Stimulated activated CD4-positive, alpha-beta T cell treated with anti-CD3 and anti-CD28 coated beads, Interleukin-15, amount 100 ng/mL, for 1 hour (primary cell): ENCODE results near the gene GSTT4.
"Not testable (repeated sequence)": the region's sequence is repeated elsewhere in the genome, so short reads cannot be mapped to it uniquely, and the experiment has no call there.

Source experiments
- DNase-seq, 2 donors: peaks; one replicate each; pipeline ENCODE4 v3.0.0-alpha.2; 2020; ENCODE audit warnings: low read depth in 1 of 2, low spot score in 1 of 2

GSTT4 gene

GRCh38 chr22:24005201-24005600 is at the start of gene GSTT4:
TSS of gene GSTT4 (minus strand) at chr22:24005453. CDS start at chr22:24005356, 97 bp downstream.
- no peak for DNase-seq

- DNase-seq, result no peak
These were observed 49.1 kb upstream of the GSTT4 start for GRCh38 chr22:24054356-24054755.

GRCh38 chr22:24053481-24054226 is 48.4 kb upstream of the GSTT4 start:
- no peak for DNase-seq

- no peak for DNase-seq
These were observed 46.3 kb upstream of the GSTT4 start for GRCh38 chr22:24051568-24051967.

GRCh38 chr22:24051028-24051427 is 45.8 kb upstream of the GSTT4 start:
- no peak for DNase-seq

DNA sequence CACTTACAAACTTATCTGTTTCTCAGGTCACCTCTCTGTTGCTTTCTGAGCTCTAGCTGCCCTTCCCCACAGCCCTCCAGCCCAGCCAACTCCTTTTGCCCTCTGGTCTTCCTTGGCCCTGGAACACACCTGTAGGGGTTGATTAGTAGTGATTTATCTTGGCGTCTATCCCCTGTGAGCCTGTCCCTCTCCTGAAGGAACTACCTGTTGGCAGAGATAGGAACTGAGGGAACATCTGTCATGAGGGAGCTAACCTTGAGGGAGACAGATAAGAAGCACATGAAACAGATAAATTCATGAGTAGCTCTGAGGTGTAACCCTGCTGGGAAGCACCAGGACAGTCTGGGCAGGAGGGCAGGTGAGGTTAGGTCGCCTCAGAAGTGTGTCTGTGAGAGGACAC is 44.7 kb upstream of the GSTT4 start:
- DNase-seq, result no peak

DNA sequence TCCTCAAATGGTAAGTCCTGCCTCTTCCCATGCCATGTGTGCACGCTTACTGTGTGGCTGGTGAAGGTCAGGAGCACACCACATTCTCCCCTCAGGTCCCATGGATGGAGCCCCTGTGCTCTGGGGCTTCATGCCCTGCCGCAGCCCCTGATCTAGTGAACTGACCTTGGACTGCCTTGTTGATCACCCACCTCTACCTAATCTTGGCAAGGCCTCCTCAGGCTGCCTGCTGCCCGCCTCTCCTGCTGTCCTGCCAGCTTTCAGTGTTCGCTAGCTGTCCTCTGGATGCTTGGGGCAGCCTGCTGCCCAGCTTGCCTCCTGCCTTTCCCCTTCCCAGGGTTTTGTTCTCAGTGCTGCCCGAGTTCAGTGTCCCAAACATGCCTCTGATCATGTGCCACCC is 44.0 kb upstream of the GSTT4 start:
- no peak for DNase-seq

DNA sequence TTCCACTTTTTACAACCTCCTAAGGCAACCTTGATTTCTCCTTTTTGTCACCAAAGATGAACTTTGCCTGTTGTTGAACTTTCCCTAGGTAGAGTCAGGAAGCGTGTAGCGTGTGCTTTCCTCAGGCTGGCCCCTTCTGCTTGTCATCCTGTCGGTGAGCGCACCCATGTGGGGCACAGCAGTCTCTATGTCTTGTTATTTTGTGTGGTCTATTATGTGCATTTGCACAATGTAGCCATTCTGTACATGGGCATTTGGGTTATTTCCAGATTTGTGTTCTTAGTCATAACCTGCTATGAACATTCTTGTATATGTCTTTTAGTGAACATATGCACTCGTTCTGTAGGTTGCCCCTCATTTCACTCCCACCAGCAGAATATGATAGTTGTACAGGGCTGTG is 40.8 kb upstream of the GSTT4 start:
- DNase-seq, result no peak

DNA sequence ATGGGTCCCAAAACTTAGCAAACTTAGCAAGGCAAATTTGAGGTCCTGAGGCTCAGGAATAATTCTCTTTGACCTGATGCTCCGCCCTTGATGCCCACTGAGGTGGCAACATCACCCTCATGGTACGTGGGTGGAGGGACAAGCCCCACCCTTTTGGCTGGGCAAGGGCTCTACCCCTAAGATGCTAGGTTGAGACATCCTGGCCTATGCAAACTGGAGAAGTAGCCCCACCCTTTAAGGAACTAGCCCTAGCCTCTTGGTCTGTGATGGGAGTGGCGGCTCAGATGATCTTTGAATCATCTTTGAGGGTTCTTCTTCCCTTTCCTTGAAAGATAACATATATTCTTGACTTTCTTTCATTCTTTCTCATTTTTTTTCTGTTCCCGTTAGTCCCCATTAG is 38.7 kb upstream of the GSTT4 start:
- no peak for DNase-seq

- DNase-seq, result not testable (repeated sequence)
These were observed 38.2 kb upstream of the GSTT4 start for GRCh38 chr22:24043465-24043864.

- no peak for DNase-seq
These were observed 35.7 kb upstream of the GSTT4 start for GRCh38 chr22:24040946-24041345.

- DNase-seq, result no peak
These were observed 33.8 kb upstream of the GSTT4 start for GRCh38 chr22:24039046-24039445.

GRCh38 chr22:24037851-24038765 is 32.9 kb upstream of the GSTT4 start:
- DNase-seq, result no peak

- no peak for DNase-seq
These were observed 30.0 kb upstream of the GSTT4 start for GRCh38 chr22:24035296-24035695.

DNA sequence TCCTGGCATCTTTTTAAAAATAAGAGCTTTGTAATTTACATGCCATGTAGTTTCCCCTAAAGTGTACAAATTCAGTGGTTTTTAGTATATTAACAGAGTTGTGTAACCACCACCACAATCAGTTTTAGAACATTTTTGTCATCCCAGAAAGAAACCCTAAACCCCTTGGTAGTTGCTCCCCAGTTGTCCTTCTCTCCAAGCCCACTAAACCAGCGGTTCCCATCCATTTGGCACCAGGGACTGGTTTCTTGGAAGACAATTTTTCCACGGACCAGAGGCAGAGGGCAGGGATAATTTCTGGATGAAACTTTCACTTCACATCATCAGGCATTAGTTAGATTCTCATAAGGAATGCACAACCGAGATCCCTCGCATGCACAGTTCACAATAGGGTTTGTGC is 28.5 kb upstream of the GSTT4 start:
- DNase-seq, result no peak

GRCh38 chr22:24030186-24030702 is 25.0 kb upstream of the GSTT4 start:
- no peak for DNase-seq

DNA sequence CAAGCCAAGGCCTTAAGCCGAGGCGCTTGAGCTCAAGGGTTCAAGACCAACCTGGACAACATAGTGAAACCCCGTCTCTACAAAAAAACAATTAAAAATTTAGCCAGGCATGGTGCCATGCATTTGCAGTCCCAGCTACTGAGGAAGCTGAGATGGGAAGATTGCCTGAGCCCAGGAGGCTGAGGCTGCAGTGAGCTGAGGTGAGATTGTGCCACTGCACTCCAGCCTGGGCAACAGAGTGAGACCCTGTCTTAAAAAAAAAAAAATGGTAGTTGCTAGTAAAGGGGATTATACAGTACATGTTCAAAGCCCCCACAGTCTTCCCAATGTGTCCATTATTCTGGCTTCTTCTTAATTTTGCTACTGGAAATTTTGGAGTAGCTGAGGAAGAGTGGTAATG is 24.1 kb upstream of the GSTT4 start:
- DNase-seq, result no peak

DNA sequence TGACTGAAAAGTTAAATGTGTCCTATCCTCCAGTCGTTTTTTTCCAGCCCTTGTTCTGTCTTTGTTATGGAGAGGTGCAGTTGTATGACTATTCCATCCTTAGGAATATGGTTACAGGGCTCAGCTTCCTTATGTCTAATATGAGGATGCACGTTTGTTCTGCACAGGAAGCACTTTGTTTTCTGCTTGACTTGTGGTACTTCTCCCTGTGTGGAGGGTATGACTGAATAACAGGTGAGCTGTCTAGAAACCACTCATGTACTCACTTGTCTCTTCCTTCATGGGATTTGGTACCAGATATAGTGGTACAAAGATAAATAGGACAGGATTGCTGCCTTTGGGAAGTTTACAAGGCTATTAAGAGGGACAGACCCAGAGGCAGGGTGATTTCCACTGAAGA is 23.3 kb upstream of the GSTT4 start:
- no peak for DNase-seq

DNA sequence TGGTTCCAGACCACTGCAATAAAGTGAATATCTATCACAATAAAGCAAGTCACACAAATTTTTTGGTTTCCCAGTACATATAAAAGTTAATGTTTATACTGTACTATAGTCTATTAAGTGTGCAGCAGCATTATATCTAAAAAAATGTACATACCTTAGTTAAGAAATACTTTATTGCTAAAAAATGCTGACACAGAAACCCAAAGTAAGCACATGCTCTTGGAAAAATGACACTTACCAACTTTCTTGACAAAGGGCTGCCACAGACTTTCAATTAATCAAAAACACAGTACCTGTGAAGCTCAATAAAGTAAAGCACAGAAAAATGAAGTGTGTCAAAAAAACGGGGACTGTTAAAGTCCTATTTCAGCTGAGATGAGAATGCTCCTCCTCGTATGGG is 22.7 kb upstream of the GSTT4 start:
- no peak for DNase-seq

DNA sequence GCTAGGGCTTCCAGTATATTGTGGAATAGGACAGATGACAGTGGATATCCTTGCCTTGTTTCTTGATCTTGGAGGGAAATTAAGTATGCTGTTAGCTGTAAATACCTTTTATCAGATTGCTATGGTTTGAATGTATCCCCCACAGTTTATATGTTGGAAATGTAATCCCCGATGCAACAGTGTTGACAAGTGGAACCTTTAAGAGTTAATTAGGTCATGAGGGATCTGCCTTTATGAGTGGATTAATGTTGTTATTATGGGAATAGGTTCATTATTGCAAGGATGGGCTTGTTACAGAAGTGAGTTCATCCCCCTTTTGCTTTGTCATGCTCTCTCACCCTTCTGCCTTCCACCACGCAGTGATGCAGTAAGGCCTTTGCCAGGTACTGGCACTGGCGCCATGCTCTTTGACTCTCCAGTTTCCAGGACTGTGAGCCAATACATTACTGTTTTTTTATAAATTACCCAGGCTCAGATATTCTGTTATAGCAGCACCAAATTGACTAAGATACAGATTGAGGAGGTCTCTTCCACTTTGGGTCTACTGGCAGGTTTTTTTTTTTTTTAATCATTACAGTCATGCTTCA is 22.2 kb upstream of the GSTT4 start:
- no peak for DNase-seq

DNA sequence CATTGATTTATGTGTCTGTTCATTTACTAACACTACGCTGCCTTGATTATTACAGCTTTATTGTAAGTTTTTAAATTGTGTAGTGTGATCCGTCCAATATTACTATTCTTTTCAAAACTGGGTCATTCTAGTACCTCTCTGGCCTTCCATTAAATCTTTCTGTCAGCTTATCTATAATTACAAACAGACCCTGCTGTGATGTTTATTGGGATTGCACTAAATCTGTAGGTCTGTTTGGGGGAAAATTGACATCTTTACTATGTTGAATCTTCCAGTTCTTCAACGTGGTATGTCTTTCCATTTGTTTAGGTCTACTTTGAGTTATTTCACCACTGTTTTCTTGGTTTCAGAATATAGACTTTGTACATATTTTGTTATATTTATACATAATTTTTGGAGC is 21.5 kb upstream of the GSTT4 start:
- DNase-seq, result no peak

GRCh38 chr22:24026056-24026455 is 20.8 kb upstream of the GSTT4 start:
- DNase-seq, result no peak
